ENCODE measurements around the gene SDE2. TPM values are rescaled to one million over a fixed set of nuclear protein-coding genes. Genes with fewer than 3 reads are reported as not detected.
"Not testable (repeated sequence)": the region's sequence is repeated elsewhere in the genome, so short reads cannot be mapped to it uniquely, and the experiment has no call there.

The SDE2 gene
- total and polyA plus RNA-seq, 12 donors: 4.3 to 32.9 (median 16.9) TPM

GRCh38 chr1:225981714-225982113, 17.4 kb downstream of the SDE2 start:
- 97 to 100% (median 98%) methylated on average over 3 of the region's 3 CpGs for WGBS, 4 donors
- H3K36me3 ChIP-seq (replicated peaks in 1 of 2): peaks cover 0 to 49% of the 10 kb centered on the region in 2 donors
- H3K27me3 ChIP-seq: no peaks in the 10 kb centered on the region
- no peak overlapping the region for H3K4me3 ChIP-seq
- H3K9me3 ChIP-seq (replicated peaks in 1 of 3): no peaks in the 10 kb centered on the region
- intact Hi-C loops (cut with DNase I): no loop called here
- no peak overlapping the region for H3K27ac ChIP-seq
- TF ChIP-seq POLR2A (IDR thresholded peaks at IDR 0.05) (no peak), CTCF (IDR thresholded peaks at IDR 0.05) (no peak)
- no peak for DNase-seq
- H3K4me1 ChIP-seq (replicated peaks in 1 of 2): no peaks in the 10 kb centered on the region

DNA sequence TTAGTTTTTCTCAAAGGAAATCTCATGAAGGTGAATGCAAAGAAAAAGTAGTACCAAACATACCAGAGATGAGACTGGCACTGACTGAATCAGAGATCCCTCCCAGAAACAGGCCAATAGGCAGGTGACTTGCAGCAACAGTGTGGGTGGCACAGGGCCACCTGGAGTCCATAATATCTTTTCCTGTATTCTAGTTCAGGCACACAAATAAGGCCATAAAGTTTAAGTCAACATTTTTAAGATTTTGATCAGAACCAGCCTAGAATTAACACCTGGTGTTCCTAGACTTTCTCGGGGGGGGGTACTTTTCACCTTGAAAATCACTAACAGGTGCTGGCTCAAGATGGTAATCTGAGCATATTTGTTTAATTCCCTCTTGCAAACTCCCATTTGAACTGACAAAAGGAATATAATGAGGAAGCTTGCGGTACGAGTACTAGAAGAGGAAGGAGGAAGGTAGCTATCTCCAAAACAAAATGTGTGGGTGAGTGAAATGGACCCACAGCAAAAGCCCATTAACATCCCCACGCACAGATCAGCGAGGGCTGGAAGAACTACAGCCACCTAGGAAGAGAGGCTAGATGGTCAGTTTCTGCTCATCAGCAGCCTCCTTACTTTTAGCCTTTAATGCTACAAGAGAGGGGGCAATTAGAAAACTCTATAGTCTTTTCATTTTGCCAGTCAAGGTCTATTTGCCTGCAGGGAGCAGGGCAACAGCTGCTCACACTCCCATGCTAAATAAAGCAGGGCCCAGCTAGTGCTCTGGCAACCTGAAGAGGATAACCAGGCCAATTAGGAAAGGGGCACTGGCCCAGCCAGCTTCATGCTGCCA, 18.9 kb downstream of the SDE2 start:
- no peaks in the 10 kb centered on the region for H3K27me3 ChIP-seq
- no peaks in the 10 kb centered on the region for H3K4me1 ChIP-seq (replicated peaks in 1 of 2)
- 77 to 86% (median 81%) methylated on average over 5 of the region's 5 CpGs for WGBS, 4 donors
- TF ChIP-seq CTCF (IDR thresholded peaks at IDR 0.05): no peak
- intact Hi-C loops (cut with DNase I): no loop called here
- peak in 1 of 7 donors; percentile 9 for DNase-seq
- no peak overlapping the region for H3K4me3 ChIP-seq
- H3K36me3 ChIP-seq (replicated peaks in 1 of 2): peaks cover 0 to 36% of the 10 kb centered on the region in 2 donors
- no peak overlapping the region for H3K27ac ChIP-seq
- H3K9me3 ChIP-seq (replicated peaks in 1 of 3): no peaks in the 10 kb centered on the region

GRCh38 chr1:225979421-225979820, 19.7 kb downstream of the SDE2 start:
- TF ChIP-seq CTCF (IDR thresholded peaks at IDR 0.05): no peak
- no peak for TF ChIP-seq POLR2A (IDR thresholded peaks at IDR 0.05)
- Histone ChIP-seq H3K9me3 (replicated peaks in 1 of 3) (no peaks in the 10 kb centered on the region), H3K36me3 (replicated peaks in 1 of 2) (peaks cover 0 to 28% of the 10 kb centered on the region in 2 donors), H3K27me3 (no peaks in the 10 kb centered on the region), H3K27ac (no peak overlapping the region), H3K4me3 (no peak overlapping the region), H3K4me1 (replicated peaks in 1 of 2) (no peaks in the 10 kb centered on the region)
- 96 to 100% (median 99%) methylated on average over 1 of the region's 1 CpG for whole genome bisulfite sequencing, 4 donors
- DNase-seq: peak in 1 of 7 donors; percentile 1
- intact Hi-C loops (cut with DNase I): loop anchor here (5.0 to 10.0 kb wide), 2 partner anchors 205 to 507 kb away; partner anchors contain the start of gene SRP9 (in 1 of the 2)

DNA sequence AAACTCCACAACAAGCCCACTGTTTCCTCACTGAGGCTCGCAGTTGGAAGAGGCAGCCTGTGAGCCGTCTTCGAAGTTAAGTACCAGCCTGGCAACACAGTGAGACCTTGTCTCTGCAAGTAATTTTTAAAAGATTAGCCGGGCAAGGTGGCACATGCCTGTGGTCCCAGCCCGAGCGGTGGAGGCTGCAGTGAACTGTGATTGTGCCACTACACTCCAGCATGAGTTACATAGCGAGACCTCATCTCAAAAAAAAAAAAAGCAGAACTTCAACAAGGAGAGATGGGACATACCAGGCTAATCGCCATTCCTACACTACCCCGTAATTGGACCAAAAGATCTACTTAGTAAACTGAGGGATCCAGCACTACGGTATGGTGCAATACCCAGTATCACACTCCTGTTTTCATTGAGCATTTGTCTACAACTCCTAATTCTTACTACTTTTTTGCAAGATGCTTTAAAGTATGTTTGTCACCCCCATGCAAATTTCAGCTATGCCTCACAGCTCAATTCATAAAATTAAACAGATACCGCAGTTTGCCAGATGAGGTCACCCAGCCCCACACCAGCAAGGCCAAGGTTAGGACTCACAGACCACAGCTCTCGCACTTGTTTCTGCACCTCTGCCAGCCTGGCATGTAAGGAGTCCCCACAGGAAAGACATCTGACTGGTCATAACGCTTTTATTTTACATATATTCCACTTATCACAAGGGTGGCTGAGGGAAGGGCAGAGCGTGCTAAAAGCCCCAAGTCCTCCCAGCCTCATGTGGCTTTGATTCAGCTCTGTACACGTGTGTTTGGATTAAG, 21.0 kb downstream of the SDE2 start:
- intact Hi-C loops (cut with DNase I): loop anchor here (2.0 to 10.0 kb wide), 3 partner anchors 203 to 506 kb away; partner anchors contain the start of gene SRP9 (in 1 of the 2)
- Histone ChIP-seq H3K36me3 (replicated peaks in 1 of 2) (peaks cover 0 to 20% of the 10 kb centered on the region in 2 donors), H3K4me1 (replicated peaks in 1 of 2) (no peaks in the 10 kb centered on the region), H3K27me3 (no peaks in the 10 kb centered on the region), H3K4me3 (no peak overlapping the region), H3K9me3 (replicated peaks in 1 of 3) (no peaks in the 10 kb centered on the region), H3K27ac (no peak overlapping the region)
- 56 to 68% (median 62%) methylated on average over 13 to 15 of the region's 15 CpGs for WGBS, 4 donors
- DNase-seq: peak in 5 of 7 donors; percentile 39 to 69 (median 62)
- TF ChIP-seq POLR2A (IDR thresholded peaks at IDR 0.05) (no peak), CTCF (IDR thresholded peaks at IDR 0.05) (no peak)

DNA sequence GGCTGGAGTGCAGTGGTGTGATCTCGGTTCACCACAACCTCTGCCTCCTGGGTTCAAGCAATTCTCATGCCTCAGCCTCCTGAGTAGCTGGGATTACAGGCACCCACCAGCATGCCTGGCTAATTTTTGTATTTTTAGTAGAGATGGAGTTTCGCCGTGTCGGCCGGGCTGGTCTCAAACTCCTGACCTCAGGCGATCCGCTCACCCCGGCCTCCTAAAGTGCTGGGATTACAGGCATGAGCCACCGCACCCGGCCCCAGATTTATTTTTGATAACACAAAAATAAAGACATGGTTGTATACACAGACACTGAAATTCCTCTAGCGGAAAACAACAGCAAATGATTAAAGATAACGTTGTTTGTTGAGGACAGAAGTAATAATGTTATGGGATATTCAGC, 24.0 kb downstream of the SDE2 start:
- intact Hi-C loops (cut with DNase I): loop anchor here (5.0 to 10.0 kb wide), 2 partner anchors 200 to 503 kb away; partner anchors contain the start of gene SRP9 (in 1 of the 2)
- 95 to 96% (median 95%) methylated on average over 12 of the region's 12 CpGs for WGBS, 4 donors

More for the DNA sequence above, 24.0 kb downstream of the SDE2 start:
- H3K4me3 ChIP-seq; H3K27me3 ChIP-seq; H3K9me3 ChIP-seq (replicated peaks in 1 of 3); H3K36me3 ChIP-seq (replicated peaks in 1 of 2); DNase-seq; H3K27ac ChIP-seq; H3K4me1 ChIP-seq (replicated peaks in 1 of 2): not testable (repeated sequence)
